HL-60 (cell line): ENCODE measurements around the gene SMO.

Experiments
- GABPA ChIP-seq: IDR thresholded peaks from 2 replicates; pipeline ENCODE4 v1.6.1; 2012; ENCODE audit warnings: low read depth
- POLR2AphosphoS5 ChIP-seq: IDR thresholded peaks from 2 replicates; pipeline ENCODE4 v1.6.1; 2012; ENCODE audit warnings: low read depth
- REST ChIP-seq: IDR thresholded peaks from 2 replicates; pipeline ENCODE4 v1.6.1; 2012; ENCODE audit warnings: low read depth; ENCODE audit not compliant: insufficient replicate concordance
- SPI1 ChIP-seq: IDR thresholded peaks from 2 replicates; pipeline ENCODE4 v1.6.1; 2012; ENCODE audit warnings: low read depth, mild to moderate bottlenecking, borderline replicate concordance
- TF ChIP-seq, protein P1 (sequence below): IDR thresholded peaks from one replicate; pipeline ENCODE4 v1.5.1; 2011; ENCODE audit warnings: low read length, control low read depth, inconsistent platforms; ENCODE audit not compliant: insufficient read depth

- TF ChIP-seq REST (no peak), POLR2AphosphoS5 (no peak), GABPA (no peak), SPI1 (no peak)
- TF ChIP-seq, protein P1, sequence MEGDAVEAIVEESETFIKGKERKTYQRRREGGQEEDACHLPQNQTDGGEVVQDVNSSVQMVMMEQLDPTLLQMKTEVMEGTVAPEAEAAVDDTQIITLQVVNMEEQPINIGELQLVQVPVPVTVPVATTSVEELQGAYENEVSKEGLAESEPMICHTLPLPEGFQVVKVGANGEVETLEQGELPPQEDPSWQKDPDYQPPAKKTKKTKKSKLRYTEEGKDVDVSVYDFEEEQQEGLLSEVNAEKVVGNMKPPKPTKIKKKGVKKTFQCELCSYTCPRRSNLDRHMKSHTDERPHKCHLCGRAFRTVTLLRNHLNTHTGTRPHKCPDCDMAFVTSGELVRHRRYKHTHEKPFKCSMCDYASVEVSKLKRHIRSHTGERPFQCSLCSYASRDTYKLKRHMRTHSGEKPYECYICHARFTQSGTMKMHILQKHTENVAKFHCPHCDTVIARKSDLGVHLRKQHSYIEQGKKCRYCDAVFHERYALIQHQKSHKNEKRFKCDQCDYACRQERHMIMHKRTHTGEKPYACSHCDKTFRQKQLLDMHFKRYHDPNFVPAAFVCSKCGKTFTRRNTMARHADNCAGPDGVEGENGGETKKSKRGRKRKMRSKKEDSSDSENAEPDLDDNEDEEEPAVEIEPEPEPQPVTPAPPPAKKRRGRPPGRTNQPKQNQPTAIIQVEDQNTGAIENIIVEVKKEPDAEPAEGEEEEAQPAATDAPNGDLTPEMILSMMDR, result no peak
These were observed 39.5 kb downstream of the SMO start for GRCh38 chr7:129227646-129228578.
